Frontal cortex (tissue), 4 donors: Measurements from ENCODE around the gene MIDN. TPM values are rescaled to one million over a fixed set of nuclear protein-coding genes. Genes with fewer than 3 reads are reported as not detected.

ENCODE experiments used
- DNase-seq, 2 donors: peaks; one replicate each; pipeline ENCODE4 v3.0.0; 2012; ENCODE audit warnings: low spot score in 2 of 2
- FAIRE-seq: peaks from 2 replicates; lab custom pipeline; 2012; peaks lifted over from hg19 to GRCh38; lab: Jason Lieb, UNC
- total RNA-seq: library from RNA; depleted of rRNA; stranded (reverse); fragments of >200 nt; gene quantifications from one replicate; pipeline ENCODE4 v1.2.3, GENCODE V29; 2014
- donor health status: control.
- donor health status: control.
- donor health status: control.

The MIDN gene
- total RNA-seq, 1 donor from 2014 or later = 14.3 TPM

- DNase-seq (no peak), FAIRE-seq (no peak)
Observed at GRCh38 chr19:1276628-1277022, 28.2 kb downstream of the MIDN start.

DNA sequence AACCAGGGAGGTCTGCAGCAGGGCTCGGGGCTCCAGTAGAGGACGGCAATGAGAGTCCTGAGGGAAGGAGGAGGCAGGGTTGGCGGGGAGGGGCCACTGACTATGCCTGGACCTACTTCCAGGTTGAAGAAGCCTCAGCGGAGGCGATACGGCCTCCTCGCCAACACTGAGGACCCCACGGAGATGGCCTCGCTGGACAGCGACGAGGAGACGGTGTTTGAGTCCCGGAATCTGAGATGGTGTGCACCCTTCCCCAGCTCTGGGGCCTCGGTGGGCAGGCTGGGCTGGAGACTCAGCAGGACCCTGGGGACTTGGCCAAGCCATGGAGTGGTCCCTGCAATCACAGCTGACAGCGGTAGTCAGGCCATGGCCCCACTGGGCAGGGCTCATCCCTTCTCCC, 28.7 kb downstream of the MIDN start:
- FAIRE-seq (no peak), DNase-seq (no peak)

GRCh38 chr19:1278074-1278473, 29.7 kb downstream of the MIDN start:
- DNase-seq = no peak
- FAIRE-seq = no peak

GRCh38 chr19:1278713-1279660, 30.6 kb downstream of the MIDN start:
- no peak for FAIRE-seq
- no peak for DNase-seq

GRCh38 chr19:1279782-1280341, 31.5 kb downstream of the MIDN start:
- no peak for FAIRE-seq
- peak; percentile 88 to 92 for DNase-seq

DNA sequence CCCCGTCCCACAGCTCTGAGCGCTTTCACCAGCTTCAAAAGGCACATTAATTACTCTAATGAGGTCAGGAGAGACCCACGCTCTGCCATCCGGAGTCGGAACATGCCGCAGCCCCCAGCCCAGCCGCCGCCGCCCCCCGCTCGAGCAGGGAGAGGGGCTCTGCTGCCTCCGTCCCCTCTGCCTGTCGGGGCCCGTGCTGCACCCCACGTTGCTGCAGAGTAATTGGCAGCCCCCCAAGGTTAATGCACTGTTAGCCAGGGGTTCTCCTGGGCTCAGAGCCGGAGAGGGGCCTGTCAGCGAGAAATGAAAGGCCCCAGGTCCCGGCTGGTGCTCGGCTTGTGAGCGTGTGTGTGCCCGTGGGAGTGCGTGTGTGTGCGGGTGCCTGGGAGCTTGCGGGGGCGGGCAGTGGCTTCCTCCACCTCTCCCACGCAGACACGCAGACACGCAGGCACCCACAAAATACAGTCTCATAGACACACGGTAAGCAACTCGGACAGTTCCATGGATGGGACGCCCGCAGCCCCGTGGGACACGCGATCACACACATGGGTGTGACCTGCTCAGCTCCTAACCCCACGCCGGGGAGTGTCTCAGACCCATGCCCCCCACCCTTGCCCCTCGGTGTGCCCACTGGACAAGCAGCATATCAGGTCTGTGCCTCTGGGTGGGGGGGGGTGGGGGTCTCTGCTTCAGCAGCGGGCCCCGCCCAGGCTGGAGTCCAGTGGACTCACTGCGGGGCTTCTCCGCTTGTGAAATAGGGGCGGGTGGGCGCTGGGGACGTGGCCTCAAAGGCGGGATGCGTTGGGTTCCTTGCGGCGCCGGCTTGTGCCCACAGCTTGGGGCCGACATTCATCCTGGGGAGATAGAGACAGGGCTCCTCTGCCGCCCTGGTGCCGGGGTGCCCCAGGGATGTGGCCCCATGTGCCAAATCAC, 32.5 kb downstream of the MIDN start:
- FAIRE-seq (no peak), DNase-seq (no peak)

GRCh38 chr19:1281569-1282287, 33.3 kb downstream of the MIDN start:
- FAIRE-seq (no peak), DNase-seq (no peak)

DNA sequence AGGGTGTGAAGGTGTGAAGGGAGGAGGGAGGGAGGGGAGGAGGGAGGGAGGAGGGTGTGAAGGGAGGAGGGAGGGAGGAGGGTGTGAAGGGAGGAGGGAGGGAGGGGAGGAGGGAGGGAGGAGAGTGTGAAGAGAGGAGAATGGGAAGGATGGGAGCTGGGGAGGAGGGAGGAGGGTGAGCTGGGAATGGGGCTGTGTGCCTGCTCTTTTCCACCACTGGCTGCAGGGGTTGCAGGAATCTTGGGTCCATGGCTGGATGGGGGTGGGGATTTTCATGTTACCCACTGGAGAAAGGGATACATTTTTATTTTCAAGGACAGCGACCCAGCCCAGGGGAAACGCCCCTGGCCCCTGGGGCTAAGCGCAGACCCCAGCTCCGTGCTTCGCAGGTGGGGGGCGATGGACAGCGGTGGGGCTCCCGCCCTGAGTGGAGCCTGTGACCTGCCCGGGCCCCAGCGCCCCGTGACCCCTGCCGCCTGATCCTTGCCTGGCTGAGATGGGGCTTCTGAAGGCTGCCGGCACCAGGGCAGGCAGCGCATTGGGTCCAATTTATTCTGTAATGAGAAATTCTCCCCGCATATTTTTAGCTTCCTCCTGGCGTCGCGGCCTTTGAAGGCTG, 34.3 kb downstream of the MIDN start:
- no peak for DNase-seq
- no peak for FAIRE-seq

GRCh38 chr19:1283207-1283916, 35.0 kb downstream of the MIDN start:
- no peak for FAIRE-seq
- DNase-seq = no peak

GRCh38 chr19:1283917-1284292, 35.5 kb downstream of the MIDN start:
- DNase-seq = no peak

GRCh38 chr19:1284293-1284978, 36.1 kb downstream of the MIDN start:
- FAIRE-seq (no peak), DNase-seq (no peak)

More at GRCh38 chr19:1283917-1284292, 35.5 kb downstream of the MIDN start:
- no peak for FAIRE-seq

GRCh38 chr19:1284979-1285736, 36.8 kb downstream of the MIDN start:
- no peak for DNase-seq
- FAIRE-seq = no peak

DNA sequence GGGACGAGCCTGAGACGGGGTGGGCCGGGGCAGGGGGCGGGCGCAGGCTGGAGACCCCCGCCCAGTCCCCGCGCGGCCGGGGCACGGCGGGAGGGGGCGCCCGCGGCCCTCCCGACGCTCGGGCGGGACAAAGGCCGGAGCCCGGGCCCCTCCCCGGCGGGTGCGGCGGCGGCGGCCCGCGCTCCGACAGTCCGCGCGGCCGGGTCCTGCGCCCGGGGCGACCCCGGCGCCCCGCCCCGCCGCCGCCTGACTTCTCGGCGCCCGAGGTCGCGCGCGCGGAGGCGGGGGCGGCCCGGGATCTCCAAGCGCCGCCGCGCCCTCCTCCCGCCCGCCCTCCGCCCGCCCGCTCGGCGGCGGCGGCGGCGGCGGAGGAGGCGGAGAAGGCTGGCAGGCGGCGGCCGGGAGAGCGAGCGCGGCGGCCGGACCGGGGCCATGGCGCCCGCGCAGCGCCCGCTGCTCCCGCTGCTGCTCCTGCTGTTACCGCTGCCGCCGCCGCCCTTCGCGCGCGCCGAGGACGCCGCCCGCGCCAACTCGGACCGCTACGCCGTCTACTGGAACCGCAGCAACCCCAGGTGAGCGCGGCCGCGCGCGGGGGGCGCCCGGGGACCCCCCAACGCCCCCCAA, 37.5 kb downstream of the MIDN start, which contains the start of gene EFNA2:
Gene EFNA2, plus strand, starts transcription at position 137 of the 624 bp plus-strand sequence. Its CDS starts 296 bp downstream, at position 433.
- DNase-seq = peak in 1 of 2 donors; percentile 77

DNA sequence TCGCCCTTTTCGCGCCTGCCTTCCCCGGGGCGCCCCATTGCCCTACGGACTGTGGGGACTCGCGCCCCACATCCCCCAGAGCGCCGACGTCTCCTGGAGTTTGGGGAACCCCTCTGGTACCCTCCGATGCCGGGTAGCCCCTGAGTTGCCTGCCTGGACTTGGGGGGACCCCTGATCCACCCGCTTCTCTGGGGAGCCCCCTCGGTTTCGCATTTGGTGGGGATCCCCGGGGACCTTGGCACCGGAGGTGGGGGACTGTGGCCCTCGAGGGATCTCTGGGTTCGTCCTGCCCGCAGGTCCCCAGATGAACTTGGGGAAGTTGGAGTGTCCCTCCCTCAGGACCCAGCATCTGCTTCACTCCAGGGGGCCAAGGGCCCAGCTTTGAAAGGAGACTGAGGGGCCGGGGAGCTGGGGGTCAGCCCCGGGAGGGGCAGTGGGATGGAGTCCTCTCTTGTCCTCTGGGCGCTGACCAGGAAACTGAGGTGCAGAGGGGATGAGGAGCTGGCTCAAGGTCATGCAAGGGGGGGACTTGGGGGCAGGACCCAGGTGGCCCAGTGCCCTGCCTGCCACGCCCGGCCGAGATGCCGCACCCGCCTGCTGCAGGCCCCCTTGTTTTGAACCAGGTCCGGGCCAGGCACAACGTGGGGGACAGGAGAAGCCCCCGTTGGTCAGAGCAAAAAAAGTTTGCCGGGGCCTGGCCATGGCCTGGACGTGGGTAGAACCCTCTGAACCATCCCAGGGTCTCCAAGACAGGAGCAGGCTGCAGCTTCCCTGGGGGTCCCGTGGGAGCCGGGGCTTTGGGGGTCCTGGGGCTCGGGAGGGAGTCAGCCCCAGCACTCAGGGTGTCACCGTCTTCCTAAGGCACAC, 38.3 kb downstream of the MIDN start:
- DNase-seq (no peak), FAIRE-seq (no peak)

More for the DNA sequence above, 37.5 kb downstream of the MIDN start, which contains the start of gene EFNA2:
- FAIRE-seq = no peak

DNA sequence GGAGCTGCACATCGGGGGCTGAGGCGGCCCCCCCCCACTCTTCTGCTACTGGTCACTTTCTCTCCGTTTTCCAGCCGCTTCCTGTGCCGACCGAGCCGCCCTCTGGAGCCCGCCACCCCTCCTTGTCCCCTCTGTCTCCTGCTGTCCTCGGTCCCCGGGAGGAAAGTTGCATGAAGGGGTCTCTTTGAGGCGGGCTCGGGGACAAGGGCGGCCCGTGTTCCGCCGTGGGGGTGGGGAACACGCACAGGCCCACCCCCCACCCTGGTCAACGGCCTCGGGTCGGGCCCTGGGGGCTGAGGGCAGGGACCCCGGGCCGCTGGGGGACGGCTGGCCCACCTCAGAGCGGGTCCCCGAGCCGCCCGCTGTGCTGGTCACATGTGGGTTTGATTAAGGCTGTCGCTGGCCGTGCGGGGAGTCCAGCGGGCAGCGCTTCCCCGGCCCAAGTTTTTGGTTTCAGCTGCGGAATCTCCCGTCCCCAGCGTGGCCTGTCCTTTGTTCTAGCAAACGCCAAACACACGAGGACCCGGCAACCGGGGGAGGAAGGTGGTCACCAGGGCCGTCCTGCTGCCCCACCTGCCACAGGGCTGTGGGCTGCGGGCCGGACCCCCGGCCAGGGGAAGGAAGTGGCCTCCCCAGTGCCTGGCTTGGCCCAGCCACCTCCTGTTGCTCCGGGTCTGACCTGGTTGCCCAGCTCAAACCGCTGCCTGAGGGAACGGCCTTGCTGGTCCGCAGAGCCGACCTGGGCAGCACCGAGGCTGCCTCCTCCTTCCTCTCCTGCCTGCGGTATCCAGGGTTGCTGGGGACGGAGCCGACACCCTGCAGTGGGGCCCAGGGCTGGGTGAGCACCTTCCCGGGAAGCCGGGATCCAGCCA, 39.2 kb downstream of the MIDN start:
- FAIRE-seq = no peak
- DNase-seq = no peak
